ENCODE data around the gene EFNA3. TPM values are rescaled to one million over a fixed set of nuclear protein-coding genes. Genes with fewer than 3 reads are reported as not detected.

Gene EFNA3
- total RNA-seq, 4 donors from 2014 or later: 0.91 to 1.7 (median 1.7) TPM; not detected in 1

- 72% methylated on average over 2 of the region's 7 CpGs for WGBS
- intact Hi-C loops (cut with DNase I): no loop called here
- no peak for DNase-seq (ENCODE audit: extremely low spot score)
- Histone ChIP-seq H3K27me3 (no peaks in the 10 kb centered on the region), H3K9me3 (no peaks in the 10 kb centered on the region), H3K36me3 (peaks cover 0 to 5% (median 3%) of the 10 kb centered on the region in 4 donors), H3K27ac (replicated peaks in 1 of 4) (no peak overlapping the region), H3K4me1 (peaks cover 18 to 30% (median 24%) of the 10 kb centered on the region in 4 donors), H3K4me3 (no peak overlapping the region)
- TF ChIP-seq EP300 (IDR thresholded peaks at IDR 0.05) (no peak), POLR2A (IDR thresholded peaks at IDR 0.05; ENCODE audit: low read depth) (no peak), POLR2AphosphoS5 (IDR thresholded peaks at IDR 0.05) (no peak), CTCF (IDR thresholded peaks at IDR 0.05) (no peak)
These were observed 9.0 kb upstream of the EFNA3 start for GRCh38 chr1:155069551-155070157.

- H3K27ac ChIP-seq (replicated peaks in 1 of 4): peak overlapping the region in 3 of 4 donors; percentile 68 to 77 (median 75)
- no peak for DNase-seq (ENCODE audit: extremely low spot score)
These were observed 8.4 kb upstream of the EFNA3 start for GRCh38 chr1:155070158-155070621.

GRCh38 chr1:155070721-155071569, 7.7 kb upstream of the EFNA3 start:
- peak overlapping the region; percentile 68 to 77 (median 73) for H3K27ac ChIP-seq (replicated peaks in 1 of 4)
- no peaks in the 10 kb centered on the region for H3K9me3 ChIP-seq
- intact Hi-C loops (cut with DNase I): no loop called here
- H3K4me1 ChIP-seq: peaks cover 18 to 25% (median 21%) of the 10 kb centered on the region in 4 donors
- no peaks in the 10 kb centered on the region for H3K27me3 ChIP-seq
- TF ChIP-seq POLR2AphosphoS5 (IDR thresholded peaks at IDR 0.05) (peak; percentile 45 to 55), POLR2A (IDR thresholded peaks at IDR 0.05; ENCODE audit: low read depth) (no peak), CTCF (IDR thresholded peaks at IDR 0.05) (peak; percentile 30 to 60 (median 40)), EP300 (IDR thresholded peaks at IDR 0.05) (no peak)
- peaks cover 0 to 5% (median 3%) of the 10 kb centered on the region in 4 donors for H3K36me3 ChIP-seq
- no peak for DNase-seq (ENCODE audit: extremely low spot score)
- 21% methylated on average over 12 of the region's 61 CpGs for WGBS
- H3K4me3 ChIP-seq: peak overlapping the region; percentile 54 to 62 (median 57)

More at GRCh38 chr1:155070158-155070621, 8.4 kb upstream of the EFNA3 start:
- 27% methylated on average over 24 of the region's 28 CpGs for WGBS
- Histone ChIP-seq H3K36me3 (peaks cover 0 to 5% (median 3%) of the 10 kb centered on the region in 4 donors), H3K4me3 (peak overlapping the region; percentile 54 to 62 (median 57)), H3K9me3 (no peaks in the 10 kb centered on the region), H3K27me3 (no peaks in the 10 kb centered on the region), H3K4me1 (peaks cover 18 to 25% (median 21%) of the 10 kb centered on the region in 4 donors)
- intact Hi-C loops (cut with DNase I): no loop called here
- TF ChIP-seq POLR2A (IDR thresholded peaks at IDR 0.05; ENCODE audit: low read depth) (no peak), CTCF (IDR thresholded peaks at IDR 0.05) (no peak), EP300 (IDR thresholded peaks at IDR 0.05) (no peak), POLR2AphosphoS5 (IDR thresholded peaks at IDR 0.05) (no peak)

GRCh38 chr1:155071701-155072100, 6.9 kb upstream of the EFNA3 start:
- Histone ChIP-seq H3K4me3 (peak overlapping the region in 2 of 4 donors; percentile 54 to 57), H3K27me3 (no peaks in the 10 kb centered on the region), H3K36me3 (peaks cover 0 to 5% (median 2%) of the 10 kb centered on the region in 4 donors), H3K4me1 (peaks cover 18 to 25% (median 21%) of the 10 kb centered on the region in 4 donors), H3K27ac (replicated peaks in 1 of 4) (peak overlapping the region in 3 of 4 donors; percentile 71 to 77 (median 75)), H3K9me3 (no peaks in the 10 kb centered on the region)
- TF ChIP-seq CTCF (IDR thresholded peaks at IDR 0.05) (no peak), POLR2AphosphoS5 (IDR thresholded peaks at IDR 0.05) (no peak), EP300 (IDR thresholded peaks at IDR 0.05) (no peak), POLR2A (IDR thresholded peaks at IDR 0.05; ENCODE audit: low read depth) (no peak)
- intact Hi-C loops (cut with DNase I): no loop called here
- DNase-seq (ENCODE audit: extremely low spot score): no peak
- WGBS: 71% methylated on average over 14 of the region's 14 CpGs

Data from esophagus muscularis mucosa (tissue), 4 donors.